Activated CD8-positive, alpha-beta memory T cell treated with anti-CD3 and anti-CD28 coated beads, Interleukin-2, amount 50 U/mL, for 24 hours (primary cell): ENCODE results near the gene GNA15.
"Not testable (repeated sequence)": the region's sequence is repeated elsewhere in the genome, so short reads cannot be mapped to it uniquely, and the experiment has no call there.

Source experiments
- DNase-seq: peaks from one replicate; pipeline ENCODE4 v3.0.0-alpha.2; 2020; ENCODE audit errors: extremely low read depth

Gene GNA15

DNA sequence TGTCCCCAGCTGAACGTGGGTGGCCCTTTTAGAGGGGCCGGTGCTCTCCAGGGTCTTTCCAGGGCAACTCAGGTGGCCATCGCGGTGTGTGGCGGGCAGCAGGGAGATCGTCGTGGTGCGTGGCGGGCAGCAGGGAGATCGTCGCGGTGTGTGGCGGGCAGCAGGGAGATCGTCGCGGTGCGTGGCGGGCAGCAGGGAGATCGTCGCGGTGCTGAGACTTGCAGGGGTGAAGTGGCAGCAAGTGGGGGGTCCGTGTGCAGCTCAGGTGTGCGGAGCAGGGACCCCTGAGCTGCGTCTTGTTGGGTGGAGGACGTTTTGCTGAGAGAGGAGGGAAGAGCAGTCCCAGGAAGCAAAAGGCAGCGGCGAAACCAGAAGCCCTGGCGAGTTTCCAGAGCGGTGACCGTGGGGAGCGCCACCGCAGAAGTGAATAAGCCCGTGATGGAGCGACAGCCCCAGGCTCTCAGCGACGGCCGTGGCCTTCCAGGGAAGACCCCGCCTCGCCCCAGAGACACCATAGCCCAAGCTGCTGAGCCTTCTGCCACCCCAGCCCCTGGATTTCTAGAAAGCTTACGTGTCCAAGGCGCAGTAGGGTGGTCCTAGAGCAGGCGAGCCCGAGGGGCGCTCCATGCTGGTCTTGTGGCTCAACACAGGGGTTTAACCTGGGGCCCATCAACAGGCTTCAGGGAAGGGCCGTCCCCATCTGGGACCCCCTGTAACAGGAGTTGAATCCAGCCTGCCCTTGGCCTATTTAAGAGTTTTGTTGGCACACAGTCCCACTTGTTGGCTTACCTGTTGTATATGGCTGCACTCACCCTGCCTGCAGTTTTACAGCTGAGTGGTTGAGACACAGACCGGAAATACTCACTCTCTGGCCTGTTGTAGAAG is 55.3 kb downstream of the GNA15 start:
- no peak for DNase-seq

DNA sequence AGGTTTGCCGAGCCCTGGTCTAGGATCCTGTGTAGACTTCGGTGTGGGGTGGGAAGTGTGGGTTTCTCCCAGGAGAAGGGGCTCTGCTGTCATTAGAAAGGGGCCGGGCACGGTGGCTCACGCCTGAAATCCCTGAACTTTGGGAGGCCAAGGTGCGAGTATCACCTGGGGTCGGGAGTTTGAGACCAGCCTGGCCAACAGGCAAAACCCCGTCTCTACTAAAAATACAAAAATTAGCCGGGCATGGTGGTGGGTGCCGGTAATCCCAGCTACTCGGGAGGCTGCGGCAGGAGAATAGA is 55.9 kb downstream of the GNA15 start:
- not testable (repeated sequence) for DNase-seq

DNA sequence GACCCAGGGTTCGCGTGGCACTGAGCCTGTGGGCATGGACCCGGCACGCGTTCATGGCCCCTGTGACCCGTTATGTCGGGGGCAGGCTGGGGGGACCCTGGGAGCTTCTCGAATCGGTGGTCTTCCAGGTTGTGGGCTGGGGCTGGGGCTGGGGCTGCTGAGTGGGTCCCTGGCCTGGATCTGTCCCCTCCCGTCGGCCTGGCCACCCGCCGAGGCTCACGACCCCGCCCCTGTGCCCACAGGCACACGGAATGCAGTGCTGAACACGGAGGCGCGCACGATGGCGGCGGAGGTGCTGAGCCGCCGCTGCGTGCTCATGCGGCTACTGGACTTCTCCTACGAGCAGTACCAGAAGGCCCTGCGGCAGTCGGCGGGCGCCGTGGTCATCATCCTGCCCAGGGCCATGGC is 56.4 kb downstream of the GNA15 start:
- no peak for DNase-seq

DNA sequence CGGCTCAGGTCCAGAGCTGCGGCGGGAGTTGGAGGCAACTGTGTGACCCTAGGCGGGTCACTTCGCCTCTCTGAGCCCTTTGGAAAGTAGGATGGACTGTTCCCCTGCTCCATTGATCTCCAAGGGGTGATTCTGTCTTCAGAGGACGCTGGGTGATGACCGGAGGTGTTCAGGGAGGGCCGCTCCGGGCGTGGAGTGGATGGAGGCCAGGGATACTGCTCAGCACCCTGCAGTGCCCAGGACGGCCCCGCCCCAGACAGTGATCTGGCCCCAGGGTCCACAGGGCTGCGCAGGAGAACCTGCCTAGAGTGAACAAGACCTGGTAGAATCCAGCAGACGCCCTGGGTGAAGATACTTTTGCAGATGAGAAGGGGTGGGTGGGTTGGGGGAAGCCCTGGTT is 56.9 kb downstream of the GNA15 start:
- DNase-seq, result no peak

- DNase-seq, result no peak
Measured at GRCh38 chr19:3193256-3194105, 57.6 kb downstream of the GNA15 start.

DNA sequence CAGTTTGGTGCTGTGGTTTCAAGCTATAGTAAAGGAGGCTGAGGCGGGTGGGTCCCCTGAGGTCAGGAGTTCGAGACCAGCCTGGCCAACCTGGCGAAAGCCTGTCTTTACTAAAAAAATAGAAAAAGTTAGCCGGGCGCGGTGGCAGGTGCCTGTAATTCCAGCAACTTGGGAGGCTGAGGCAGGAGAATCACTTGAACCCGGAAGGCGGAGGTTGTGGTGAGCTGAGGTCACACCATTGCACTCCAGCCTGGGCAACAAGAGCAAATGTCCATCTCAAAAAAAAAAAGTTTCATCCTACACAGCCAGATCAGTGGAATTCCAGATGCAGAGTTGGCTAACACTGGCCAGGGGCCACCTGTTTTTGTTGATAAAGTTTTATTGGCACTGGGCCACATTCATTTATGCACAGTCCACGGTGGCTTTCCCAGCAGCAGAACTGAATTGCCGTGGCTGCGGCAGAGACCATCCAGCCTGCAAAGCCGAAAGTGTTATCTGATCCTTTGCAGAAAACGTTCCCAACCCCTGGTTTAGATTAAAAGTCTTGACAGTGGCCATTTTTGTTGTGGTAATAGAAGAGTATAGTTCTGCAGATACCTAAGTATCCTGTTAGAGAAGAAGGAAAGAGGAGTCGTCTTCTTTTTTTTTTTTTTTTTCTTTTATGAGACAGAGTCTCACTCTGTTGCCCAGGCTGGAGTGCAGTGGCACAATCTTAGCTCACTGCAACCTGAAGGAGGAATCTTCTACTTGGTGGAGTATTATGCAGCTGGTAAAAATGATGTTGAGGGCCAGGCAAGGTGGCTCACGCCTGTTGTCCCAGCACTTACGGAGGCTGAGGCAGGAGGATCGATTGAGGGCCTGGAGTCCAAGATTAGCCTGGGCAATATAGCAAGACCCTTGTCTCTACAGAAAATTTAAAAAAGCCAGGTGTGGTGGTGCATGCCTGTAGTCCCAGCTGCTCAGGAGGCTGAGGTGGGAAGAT is 58.6 kb downstream of the GNA15 start:
- no peak for DNase-seq

GRCh38 chr19:3196064-3196932 is 60.5 kb downstream of the GNA15 start:
- DNase-seq, result no peak

GRCh38 chr19:3196933-3197205 is 61.0 kb downstream of the GNA15 start:
- DNase-seq, result no peak

DNA sequence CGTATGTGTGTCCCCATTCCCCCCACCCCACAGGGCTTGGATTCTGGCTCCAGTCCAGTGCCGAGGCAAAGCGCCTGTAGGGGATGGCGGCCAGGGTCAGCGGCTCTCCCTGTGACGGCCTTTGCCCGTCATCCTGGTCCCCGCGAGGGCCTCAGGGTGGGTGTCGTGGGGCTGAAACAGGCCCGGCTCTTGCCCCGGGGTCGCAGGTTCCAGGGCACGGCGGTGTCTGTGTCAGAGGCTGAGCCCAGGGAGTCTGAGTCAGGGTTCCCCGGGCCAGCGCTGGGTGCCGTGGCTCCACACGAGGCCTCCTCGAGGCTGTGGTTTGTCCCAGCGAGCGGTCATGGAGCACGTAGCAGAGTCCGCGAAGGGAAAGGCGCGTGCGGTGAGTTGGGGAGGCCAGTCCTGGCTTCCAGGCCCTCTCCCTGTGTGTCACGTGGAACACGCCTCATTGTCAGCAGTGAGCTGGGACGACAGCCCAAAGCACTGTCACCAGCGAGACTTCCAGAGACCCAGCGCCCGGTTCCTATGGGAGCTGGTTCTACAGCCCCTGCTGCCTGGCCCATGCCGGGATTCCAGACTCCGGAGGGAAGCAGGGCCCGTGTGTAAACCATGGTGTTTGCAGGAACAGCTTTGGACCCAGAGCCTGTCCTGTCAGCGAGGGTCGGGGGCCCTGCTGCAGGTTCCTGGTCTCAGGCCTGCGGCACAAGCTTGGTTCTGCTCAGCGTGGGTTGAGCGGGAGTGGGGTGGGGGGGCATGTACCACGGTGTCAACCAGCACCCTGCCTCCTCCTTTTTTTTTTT is 63.3 kb downstream of the GNA15 start:
- DNase-seq, result no peak

DNA sequence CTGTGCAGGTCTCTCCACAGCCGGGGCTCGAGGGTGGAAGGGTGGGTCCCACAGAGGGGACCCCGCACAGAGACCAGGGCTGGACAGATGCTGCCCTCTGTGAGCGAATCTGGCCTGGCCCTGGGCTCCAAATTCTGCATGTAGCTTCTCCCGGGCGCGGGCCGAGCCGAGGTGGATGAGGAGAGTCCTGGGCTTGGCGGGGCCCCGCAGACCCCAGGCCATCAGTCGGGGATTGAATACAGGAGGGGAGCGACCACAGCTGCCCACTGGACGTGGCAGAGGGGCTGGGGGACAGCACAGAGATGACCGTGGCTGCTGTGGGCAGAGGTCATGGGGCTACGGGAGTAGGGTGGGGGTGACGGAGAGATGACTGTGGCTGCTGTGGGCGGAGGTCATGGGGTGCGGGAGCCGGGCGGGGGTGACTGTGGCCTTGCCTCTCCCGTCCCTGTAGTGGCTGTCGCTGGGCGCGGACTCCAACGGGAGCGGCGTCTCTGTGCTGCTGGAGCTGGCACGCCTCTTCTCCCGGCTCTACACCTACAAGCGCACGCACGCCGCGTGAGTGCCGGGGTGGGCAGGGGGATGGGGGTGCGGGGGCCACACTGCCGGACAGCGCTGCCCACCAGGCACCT is 65.4 kb downstream of the GNA15 start:
- no peak for DNase-seq

DNA sequence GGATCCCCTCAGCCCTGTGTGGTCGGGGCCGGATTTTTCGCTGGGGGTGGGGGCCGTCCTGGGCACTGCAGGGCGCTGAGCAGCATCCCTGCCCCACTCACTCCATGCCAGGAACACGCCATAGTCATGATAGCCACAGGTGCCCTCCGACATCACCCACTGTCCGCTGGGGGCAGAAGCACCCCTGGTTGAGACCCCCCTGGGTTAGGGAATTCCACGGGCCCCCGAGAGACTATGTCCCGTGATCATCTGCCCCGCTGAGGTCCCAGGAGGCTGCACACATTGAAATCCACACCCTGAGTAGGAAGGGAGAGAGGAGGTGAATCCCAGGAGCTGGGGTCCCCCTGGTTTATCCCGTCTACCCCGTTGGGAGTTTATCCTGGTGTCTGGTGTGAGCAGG is 66.1 kb downstream of the GNA15 start:
- DNase-seq, result no peak

DNA sequence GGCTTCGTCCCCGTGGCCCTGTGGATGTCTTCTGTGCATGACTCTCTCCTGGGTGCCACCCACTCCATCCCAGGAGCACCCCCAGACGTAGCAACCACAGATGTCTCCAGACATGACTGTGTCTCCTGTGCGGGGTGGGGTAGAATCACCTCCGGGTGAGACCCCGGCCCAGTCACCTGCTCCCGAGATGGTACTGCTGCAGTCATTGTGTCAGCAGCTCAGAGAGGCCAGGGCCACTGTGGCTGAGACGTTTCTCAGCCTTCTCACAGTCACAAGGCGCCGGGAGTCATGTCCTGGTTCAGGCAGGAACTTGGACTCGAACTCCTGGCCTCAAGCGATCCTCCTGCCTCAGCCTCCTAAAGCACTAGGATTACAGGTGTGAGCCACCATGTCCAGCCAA is 66.5 kb downstream of the GNA15 start:
- no peak for DNase-seq

- DNase-seq, result not testable (repeated sequence)
Measured at GRCh38 chr19:3202895-3203294, 67.1 kb downstream of the GNA15 start.

DNA sequence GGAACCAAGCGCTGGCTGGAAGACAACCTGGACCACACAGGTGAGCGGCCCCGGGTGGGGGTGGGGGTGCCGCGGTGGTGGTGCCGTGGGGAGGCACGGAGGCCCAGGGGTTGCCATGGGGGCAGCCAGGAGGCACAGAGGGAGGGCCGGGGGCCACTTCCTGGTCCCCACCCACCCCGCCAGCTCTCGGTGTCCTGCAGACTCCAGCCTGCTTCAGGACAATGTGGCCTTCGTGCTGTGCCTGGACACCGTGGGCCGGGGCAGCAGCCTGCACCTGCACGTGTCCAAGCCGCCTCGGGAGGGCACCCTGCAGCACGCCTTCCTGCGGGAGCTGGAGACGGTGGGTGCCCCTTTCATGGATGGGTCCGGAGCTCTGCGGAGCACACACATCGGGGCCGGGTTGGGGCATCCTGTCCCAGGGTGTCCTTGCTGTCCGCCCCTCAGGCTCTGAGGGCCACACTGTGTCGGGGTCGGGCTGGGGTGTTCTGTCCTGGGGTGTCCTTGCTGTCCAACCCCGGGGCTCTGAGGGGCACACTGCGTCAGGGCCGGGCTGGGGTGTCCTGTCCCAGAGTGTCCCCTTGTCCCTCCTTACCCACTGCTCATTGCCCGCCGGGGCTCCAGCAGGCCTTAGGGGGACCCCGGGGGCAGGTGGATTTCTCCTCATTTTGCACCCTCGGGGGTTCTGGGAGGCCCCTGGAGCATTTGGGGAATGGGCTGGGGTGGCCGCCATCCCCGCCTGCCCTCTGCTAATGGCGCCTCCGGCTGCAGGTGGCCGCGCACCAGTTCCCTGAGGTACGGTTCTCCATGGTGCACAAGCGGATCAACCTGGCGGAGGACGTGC is 68.2 kb downstream of the GNA15 start:
- DNase-seq, result no peak

DNA sequence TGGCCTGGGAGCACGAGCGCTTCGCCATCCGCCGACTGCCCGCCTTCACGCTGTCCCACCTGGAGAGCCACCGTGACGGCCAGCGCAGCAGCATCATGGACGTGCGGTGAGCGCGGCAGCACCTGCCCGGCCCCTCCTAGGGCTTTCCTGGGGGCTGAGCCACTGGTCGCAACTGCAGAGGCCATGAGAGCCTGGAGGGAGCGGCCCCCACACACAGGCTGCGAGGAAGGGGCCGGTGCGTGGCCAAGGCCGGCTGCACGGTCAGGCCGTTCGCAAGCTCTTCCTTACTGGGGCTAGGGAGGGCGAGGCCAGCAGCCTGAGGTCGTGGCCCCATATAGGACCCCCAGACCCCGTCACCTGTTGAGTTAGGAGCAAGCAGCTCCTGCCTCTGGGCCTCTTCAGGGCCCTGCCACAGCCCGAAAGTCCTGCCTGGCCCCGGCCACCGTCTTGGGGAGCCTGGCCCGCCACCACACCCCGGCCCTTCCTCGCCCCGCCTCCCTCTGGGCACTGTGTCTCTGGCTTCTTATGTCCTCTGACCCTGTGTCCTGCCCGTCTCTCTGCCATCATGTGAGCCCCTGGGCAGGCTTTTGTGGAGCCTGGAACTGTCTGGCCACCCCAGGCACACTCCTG is 68.9 kb downstream of the GNA15 start:
- DNase-seq, result no peak

GRCh38 chr19:3206216-3206953 is 70.6 kb downstream of the GNA15 start:
- DNase-seq, result no peak

DNA sequence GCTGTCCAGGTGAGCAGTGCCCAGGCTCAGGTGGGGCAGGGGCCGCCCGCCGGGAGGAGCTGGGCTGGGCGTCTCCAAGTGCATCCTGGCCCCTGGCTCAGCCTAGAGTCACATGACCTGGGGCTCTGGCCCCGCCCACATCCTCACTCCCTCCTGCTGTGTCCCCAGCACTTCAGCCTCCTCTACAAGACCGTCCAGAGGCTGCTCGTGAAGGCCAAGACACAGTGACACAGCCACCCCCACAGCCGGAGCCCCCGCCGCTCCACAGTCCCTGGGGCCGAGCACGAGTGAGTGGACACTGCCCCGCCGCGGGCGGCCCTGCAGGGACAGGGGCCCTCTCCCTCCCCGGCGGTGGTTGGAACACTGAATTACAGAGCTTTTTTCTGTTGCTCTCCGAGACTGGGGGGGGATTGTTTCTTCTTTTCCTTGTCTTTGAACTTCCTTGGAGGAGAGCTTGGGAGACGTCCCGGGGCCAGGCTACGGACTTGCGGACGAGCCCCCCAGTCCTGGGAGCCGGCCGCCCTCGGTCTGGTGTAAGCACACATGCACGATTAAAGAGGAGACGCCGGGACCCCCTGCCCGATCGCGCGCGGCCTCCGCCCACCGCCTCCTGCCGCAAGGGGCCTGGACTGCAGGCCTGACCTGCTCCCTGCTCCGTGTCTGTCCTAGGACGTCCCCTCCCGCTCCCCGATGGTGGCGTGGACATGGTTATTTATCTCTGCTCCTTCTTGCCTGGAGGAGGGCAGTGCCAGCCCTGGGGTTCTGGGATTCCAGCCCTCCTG is 71.8 kb downstream of the GNA15 start:
- DNase-seq, result no peak
